ENCODE results near the gene CHCHD4.

- TF ChIP-seq CTCF (IDR thresholded peaks at IDR 0.05) (no peak), POLR2A (IDR thresholded peaks at IDR 0.05) (no peak)
These were observed 26.9 kb upstream of the CHCHD4 start for GRCh38 chr3:14151471-14152083.

Data from right lobe of liver (tissue), 4 donors.